ENCODE data around the gene GJC1. TPM values are rescaled to one million over a fixed set of nuclear protein-coding genes. Genes with fewer than 3 reads are reported as not detected.

GJC1 gene
- total and polyA plus RNA-seq, 4 donors, result 3.9 to 44.3 (median 8.5) TPM

DNA sequence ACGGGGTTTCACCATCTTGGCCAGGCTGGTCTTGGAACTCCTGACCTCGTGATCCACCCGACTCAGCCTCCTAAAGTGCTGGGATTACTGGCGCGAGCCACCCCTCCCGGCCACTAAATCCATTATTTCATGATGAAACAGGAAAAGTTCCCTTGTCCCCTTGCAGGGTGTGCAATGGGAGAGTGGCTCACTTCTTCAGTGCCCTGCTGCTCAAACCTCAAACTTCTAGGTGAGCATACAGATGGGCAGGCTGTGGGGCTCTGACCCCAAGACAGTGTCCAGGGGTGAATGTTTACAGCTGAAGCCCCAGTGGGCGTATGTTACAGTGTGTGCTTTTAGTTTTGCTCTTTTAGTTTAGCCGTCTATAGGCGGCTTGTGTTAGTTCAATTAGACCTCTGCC is 34.7 kb downstream of the GJC1 start:
- ATAC-seq (ENCODE audit: insufficient read depth, low FRiP score), result no peak

DNA sequence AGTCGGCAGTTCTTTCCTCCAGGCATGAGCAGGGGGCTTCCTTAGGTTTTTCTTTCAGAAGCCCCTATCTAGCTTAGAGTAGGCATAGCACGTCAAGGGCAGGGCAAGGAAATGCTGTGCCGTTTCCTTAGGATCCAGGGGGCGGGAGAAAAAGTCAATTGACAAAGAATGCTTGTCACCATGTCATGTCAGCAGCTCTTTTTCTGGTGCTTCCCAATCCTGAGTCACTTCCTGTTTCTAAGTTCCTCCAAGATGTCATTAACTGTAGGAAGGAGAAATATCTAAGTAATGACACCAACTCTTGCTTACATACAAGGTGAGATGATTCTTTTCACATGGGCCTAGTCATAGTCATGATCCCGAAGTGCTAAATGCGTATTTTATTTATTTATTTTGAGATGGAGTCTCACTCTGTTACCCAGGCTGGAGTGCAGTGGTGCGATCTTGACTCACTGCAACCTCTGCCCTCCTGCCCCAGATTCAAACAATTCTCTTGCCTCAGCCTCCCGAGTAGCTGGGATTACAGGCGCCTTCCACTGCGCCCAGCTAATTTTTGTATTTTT is 35.2 kb downstream of the GJC1 start:
- Histone ChIP-seq H3K36me3 (ENCODE audit: control insufficient read depth in 4 of 4, insufficient read depth in 4 of 4, low read length in 4 of 4) (peaks cover 0 to 10% (median 4%) of the 10 kb centered on the region in 4 donors), H3K27me3 (ENCODE audit: control insufficient read depth in 3 of 3, insufficient read depth in 3 of 3, low read length in 2 of 3) (no peaks in the 10 kb centered on the region), H3K4me3 (no peak overlapping the region), H3K9ac (ENCODE audit: insufficient read depth in 1 of 2, low read length in 2 of 2) (no peak overlapping the region), H3K9me3 (ENCODE audit: control insufficient read depth in 4 of 4, insufficient read depth in 3 of 4, low read length in 3 of 4) (no peaks in the 10 kb centered on the region), H3K27ac (ENCODE audit: low read depth in 1 of 2, low read length in 1 of 2) (peak overlapping the region; percentile 63 to 77), H3K4me1 (ENCODE audit: control insufficient read depth in 5 of 5, insufficient read depth in 5 of 5, low read length in 5 of 5) (peaks cover 0 to 15% (median 5%) of the 10 kb centered on the region in 5 donors)
- ATAC-seq (ENCODE audit: insufficient read depth, low FRiP score) (no peak), DNase-seq (peak in 2 of 3 donors; percentile 42 to 67)
- TF ChIP-seq, protein P1, sequence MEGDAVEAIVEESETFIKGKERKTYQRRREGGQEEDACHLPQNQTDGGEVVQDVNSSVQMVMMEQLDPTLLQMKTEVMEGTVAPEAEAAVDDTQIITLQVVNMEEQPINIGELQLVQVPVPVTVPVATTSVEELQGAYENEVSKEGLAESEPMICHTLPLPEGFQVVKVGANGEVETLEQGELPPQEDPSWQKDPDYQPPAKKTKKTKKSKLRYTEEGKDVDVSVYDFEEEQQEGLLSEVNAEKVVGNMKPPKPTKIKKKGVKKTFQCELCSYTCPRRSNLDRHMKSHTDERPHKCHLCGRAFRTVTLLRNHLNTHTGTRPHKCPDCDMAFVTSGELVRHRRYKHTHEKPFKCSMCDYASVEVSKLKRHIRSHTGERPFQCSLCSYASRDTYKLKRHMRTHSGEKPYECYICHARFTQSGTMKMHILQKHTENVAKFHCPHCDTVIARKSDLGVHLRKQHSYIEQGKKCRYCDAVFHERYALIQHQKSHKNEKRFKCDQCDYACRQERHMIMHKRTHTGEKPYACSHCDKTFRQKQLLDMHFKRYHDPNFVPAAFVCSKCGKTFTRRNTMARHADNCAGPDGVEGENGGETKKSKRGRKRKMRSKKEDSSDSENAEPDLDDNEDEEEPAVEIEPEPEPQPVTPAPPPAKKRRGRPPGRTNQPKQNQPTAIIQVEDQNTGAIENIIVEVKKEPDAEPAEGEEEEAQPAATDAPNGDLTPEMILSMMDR (IDR thresholded peaks at IDR 0.05; ENCODE audit: control extremely low read depth, extremely low read depth), result no peak
- 46 to 49% methylated on average over 10 of the region's 10 CpGs for WGBS, 2 donors

More for the DNA sequence above, 34.7 kb downstream of the GJC1 start:
- H3K9ac ChIP-seq (ENCODE audit: insufficient read depth in 1 of 2, low read length in 2 of 2), result no peak overlapping the region
- WGBS, 2 donors, result 86 to 88% methylated on average over 9 of the region's 9 CpGs
- no peaks in the 10 kb centered on the region for H3K27me3 ChIP-seq (ENCODE audit: control insufficient read depth in 3 of 3, insufficient read depth in 3 of 3, low read length in 2 of 3)
- H3K9me3 ChIP-seq (ENCODE audit: control insufficient read depth in 4 of 4, insufficient read depth in 3 of 4, low read length in 3 of 4), result no peaks in the 10 kb centered on the region
- peaks cover 0 to 14% (median 7%) of the 10 kb centered on the region in 4 donors for H3K36me3 ChIP-seq (ENCODE audit: control insufficient read depth in 4 of 4, insufficient read depth in 4 of 4, low read length in 4 of 4)
- H3K27ac ChIP-seq (ENCODE audit: low read depth in 1 of 2, low read length in 1 of 2), result peak overlapping the region; percentile 63 to 77
- TF ChIP-seq, protein P1 (IDR thresholded peaks at IDR 0.05; ENCODE audit: control extremely low read depth, extremely low read depth), result no peak
- H3K4me1 ChIP-seq (ENCODE audit: control insufficient read depth in 5 of 5, insufficient read depth in 5 of 5, low read length in 5 of 5), result peaks cover 0 to 15% (median 5%) of the 10 kb centered on the region in 5 donors
- H3K4me3 ChIP-seq, result no peak overlapping the region
- no peak for DNase-seq

DNA sequence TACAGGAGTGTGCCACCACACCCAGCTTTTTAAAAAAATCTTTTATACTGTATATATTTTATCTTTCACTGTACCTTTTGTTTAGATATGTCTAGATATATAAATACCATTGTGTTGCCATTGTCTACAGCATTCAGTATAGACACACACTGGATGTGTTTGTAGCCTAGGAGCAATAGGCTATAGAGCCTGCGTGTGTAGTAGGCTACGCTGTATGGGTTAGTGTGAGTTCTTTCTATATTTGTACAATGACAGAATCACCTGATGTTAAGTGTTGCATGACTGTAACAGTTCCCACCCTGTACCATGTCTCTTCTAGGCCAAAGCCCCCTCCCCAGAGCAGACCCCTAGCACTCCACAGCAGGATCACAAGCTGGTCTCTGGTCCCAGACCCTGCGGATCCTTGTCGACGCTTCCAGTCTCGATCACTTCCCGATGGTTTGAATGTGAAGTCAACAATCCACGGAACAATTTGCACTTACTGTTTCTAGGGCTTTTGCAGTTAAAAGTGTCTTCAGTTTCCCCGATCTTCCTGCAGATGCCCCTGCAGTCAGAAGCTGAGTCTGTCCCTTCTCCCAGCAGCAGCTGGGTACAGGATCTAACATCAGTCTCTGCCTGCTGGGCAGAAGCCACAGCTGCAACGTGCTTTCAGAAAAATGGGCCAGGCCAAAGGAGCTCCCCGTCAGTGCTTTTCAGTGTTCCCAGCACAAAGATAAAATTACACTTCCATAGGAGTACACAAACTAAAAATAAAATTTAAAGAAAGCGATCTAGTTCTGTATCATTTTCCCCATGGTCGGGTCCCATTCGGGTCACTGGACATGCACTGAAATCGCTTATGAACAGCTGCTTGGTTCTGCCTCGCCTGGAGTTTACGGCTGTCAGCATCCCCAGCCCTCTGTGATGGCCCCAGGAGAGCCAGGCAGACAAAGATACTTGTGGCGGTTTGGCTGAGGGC is 35.9 kb downstream of the GJC1 start:
- H3K9me3 ChIP-seq (ENCODE audit: control insufficient read depth in 4 of 4, insufficient read depth in 3 of 4, low read length in 3 of 4), result no peaks in the 10 kb centered on the region
- H3K9ac ChIP-seq (ENCODE audit: insufficient read depth in 1 of 2, low read length in 2 of 2), result no peak overlapping the region
- DNase-seq, result peak in 1 of 3 donors; percentile 20
- H3K27me3 ChIP-seq (ENCODE audit: control insufficient read depth in 3 of 3, insufficient read depth in 3 of 3, low read length in 2 of 3), result no peaks in the 10 kb centered on the region
- peaks cover 0 to 10% (median 2%) of the 10 kb centered on the region in 4 donors for H3K36me3 ChIP-seq (ENCODE audit: control insufficient read depth in 4 of 4, insufficient read depth in 4 of 4, low read length in 4 of 4)
- WGBS, 2 donors, result 73 to 86% methylated on average over 18 of the region's 18 CpGs
- TF ChIP-seq, protein P1 (IDR thresholded peaks at IDR 0.05; ENCODE audit: control extremely low read depth, extremely low read depth), result no peak
- ATAC-seq (ENCODE audit: insufficient read depth, low FRiP score), result no peak
- peaks cover 0 to 15% (median 5%) of the 10 kb centered on the region in 5 donors for H3K4me1 ChIP-seq (ENCODE audit: control insufficient read depth in 5 of 5, insufficient read depth in 5 of 5, low read length in 5 of 5)
- H3K27ac ChIP-seq (ENCODE audit: low read depth in 1 of 2, low read length in 1 of 2), result peak overlapping the region; percentile 63 to 69
- no peak overlapping the region for H3K4me3 ChIP-seq

All from lung (tissue), 12 donors.